Medulla oblongata (tissue), 1 donor: ENCODE data around the gene TRMT1.

Source experiments
- DNase-seq: peaks from one replicate; pipeline ENCODE4 v3.0.0-alpha.2; 2015; ENCODE audit errors: extremely low spot score

Gene TRMT1

GRCh38 chr19:13070425-13071140 lies 46.0 kb downstream of the TRMT1 start:
- peak; percentile 73 for DNase-seq

GRCh38 chr19:13069415-13070359 lies 46.9 kb downstream of the TRMT1 start:
- no peak for DNase-seq

- DNase-seq = peak; percentile 90
Observed at GRCh38 chr19:13068085-13068846, 48.3 kb downstream of the TRMT1 start.

- DNase-seq = no peak
Observed at GRCh38 chr19:13066933-13067807, 49.4 kb downstream of the TRMT1 start.

- DNase-seq = no peak
Observed at GRCh38 chr19:13066226-13066625, 50.3 kb downstream of the TRMT1 start.

GRCh38 chr19:13064092-13064489 lies 52.4 kb downstream of the TRMT1 start:
- peak; percentile 65 for DNase-seq

- DNase-seq = peak; percentile 80
Observed at GRCh38 chr19:13063461-13064091, 53.0 kb downstream of the TRMT1 start.

GRCh38 chr19:13062317-13062716 lies 54.2 kb downstream of the TRMT1 start:
- no peak for DNase-seq

- peak; percentile 95 for DNase-seq
Observed at GRCh38 chr19:13060964-13061927, 55.3 kb downstream of the TRMT1 start.

- DNase-seq = peak; percentile 74
Observed at GRCh38 chr19:13060233-13060963, 56.1 kb downstream of the TRMT1 start.

GRCh38 chr19:13058951-13059660 lies 57.4 kb downstream of the TRMT1 start:
- DNase-seq = no peak

GRCh38 chr19:13057744-13058143 lies 58.8 kb downstream of the TRMT1 start:
- no peak for DNase-seq

- DNase-seq = no peak
Observed at GRCh38 chr19:13057147-13057572, 59.4 kb downstream of the TRMT1 start.

GRCh38 chr19:13056052-13056660 lies 60.4 kb downstream of the TRMT1 start:
- DNase-seq = no peak

GRCh38 chr19:13055213-13056051 lies 61.1 kb downstream of the TRMT1 start:
- peak; percentile 59 for DNase-seq
